Measurements from ENCODE around the gene NAALADL2.

DNA sequence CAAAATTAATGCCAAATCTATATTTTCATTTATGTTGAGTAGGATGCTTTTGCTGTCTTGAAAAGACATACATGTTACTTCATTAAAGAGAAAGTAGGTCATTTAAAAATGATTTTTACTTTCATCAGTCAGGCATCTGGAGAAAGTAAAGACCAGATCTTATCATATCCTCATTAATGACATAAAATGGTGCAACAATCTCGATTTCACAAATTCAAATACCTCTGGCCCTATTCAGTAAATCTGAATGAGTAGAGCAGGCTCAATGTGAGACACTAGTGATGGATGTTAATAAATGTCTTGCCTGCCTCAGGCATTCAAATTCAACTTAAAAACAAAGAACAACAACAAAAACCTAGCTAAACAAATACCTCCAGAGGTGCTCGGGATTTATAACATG is 714.1 kb downstream of the NAALADL2 start:
- TF ChIP-seq, protein P1, sequence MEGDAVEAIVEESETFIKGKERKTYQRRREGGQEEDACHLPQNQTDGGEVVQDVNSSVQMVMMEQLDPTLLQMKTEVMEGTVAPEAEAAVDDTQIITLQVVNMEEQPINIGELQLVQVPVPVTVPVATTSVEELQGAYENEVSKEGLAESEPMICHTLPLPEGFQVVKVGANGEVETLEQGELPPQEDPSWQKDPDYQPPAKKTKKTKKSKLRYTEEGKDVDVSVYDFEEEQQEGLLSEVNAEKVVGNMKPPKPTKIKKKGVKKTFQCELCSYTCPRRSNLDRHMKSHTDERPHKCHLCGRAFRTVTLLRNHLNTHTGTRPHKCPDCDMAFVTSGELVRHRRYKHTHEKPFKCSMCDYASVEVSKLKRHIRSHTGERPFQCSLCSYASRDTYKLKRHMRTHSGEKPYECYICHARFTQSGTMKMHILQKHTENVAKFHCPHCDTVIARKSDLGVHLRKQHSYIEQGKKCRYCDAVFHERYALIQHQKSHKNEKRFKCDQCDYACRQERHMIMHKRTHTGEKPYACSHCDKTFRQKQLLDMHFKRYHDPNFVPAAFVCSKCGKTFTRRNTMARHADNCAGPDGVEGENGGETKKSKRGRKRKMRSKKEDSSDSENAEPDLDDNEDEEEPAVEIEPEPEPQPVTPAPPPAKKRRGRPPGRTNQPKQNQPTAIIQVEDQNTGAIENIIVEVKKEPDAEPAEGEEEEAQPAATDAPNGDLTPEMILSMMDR (conservative IDR thresholded peaks at IDR 0.05 in 1 of 2, IDR thresholded peaks at IDR 0.05 in 1 of 2; ENCODE audit: low read depth in 1 of 2, low read length in 2 of 2), result no peak
- no peak for TF ChIP-seq EZH2 (IDR thresholded peaks at IDR 0.05; ENCODE audit: low read length, missing control alignments)
